DMS 273 treated with DMSO at 0.1 percent for 48 hours (cell line): ENCODE results near the gene KDM2B.

Experiments
- DNase-seq: peaks from one replicate; lab custom pipeline; 2025; lab: John Stamatoyannopoulos, UW

The KDM2B gene

DNA sequence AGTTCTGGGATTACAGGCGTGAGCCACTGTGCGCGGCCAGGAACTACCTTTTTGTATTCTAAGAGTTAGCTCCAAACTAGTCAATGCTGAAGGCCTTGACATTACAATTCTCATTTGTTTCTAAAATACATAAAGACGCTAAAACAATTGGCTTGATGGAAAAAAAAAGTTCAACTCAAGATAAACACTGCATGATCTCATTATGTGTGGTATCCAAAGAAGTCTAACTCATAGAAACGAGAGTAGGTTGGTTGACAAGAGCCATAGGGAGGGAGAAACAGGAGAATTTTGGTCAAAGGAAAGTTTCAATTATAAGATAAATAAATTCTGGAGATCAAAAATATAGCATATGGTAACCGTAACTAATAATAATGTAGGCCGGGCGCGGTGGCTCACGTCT, 200.9 kb downstream of the KDM2B start:
- DNase-seq, result no peak
